SH-SY5Y (cell line): Measurements from ENCODE around the gene PYCR2.

ENCODE experiments used
- GATA2 ChIP-seq: IDR thresholded peaks from 2 replicates; pipeline ENCODE4 v1.6.1; 2011; ENCODE audit warnings: mild to moderate bottlenecking, low read depth, low read length
- GATA3 ChIP-seq: IDR thresholded peaks from 2 replicates; pipeline ENCODE4 v1.6.1; 2011; ENCODE audit warnings: low read depth, mild to moderate bottlenecking, low read length, moderate library complexity

The PYCR2 gene

DNA sequence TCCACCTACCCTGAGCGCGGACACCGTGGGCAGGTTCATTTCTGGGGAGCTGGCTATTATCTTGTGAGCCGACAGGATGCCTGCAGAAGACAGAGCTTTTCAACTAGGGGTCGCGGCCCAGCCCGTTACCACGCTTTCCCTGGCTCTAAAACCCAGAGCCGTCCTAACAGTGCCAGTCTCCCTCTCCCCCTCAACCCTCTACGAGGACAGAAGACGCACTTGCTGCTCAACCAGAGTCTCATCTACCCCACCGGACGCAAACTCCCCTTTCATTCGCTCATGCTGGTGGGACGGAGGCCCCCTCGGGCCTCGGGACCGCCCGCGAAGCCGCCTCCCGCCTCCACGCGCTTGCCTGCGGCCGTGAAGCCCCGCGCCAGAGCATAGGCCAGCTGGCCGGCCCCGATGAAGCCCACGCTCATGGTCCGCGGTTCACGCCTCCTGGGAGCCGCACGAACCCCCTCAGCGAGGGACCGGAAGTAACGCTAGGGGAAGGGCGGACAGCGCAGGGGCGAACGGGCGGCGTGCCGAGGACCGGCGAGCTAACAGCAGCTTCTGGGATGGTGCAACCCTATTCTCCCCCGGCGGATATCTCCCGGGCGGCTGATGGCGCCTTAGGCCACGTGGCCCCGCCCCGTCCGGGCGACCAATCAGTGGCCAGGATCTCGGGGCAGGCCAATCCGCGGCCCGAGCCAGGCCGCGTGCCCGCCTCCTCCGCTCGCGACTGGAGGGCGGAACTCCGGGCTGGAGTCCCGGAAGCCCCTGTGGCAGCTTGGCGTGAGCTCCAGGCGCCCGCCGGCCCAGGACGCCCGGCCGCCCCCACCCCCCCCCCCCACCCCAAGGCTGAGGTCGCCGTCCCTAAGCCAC lies at the start of gene PYCR2:
TSS of gene PYCR2 (minus strand) at position 559 of the 864 bp plus-strand sequence. CDS start at position 419, 140 bp downstream.
- TF ChIP-seq GATA2 (peak; percentile 54; the same call in 1 of the 2 replicates), GATA3 (no peak)

DNA sequence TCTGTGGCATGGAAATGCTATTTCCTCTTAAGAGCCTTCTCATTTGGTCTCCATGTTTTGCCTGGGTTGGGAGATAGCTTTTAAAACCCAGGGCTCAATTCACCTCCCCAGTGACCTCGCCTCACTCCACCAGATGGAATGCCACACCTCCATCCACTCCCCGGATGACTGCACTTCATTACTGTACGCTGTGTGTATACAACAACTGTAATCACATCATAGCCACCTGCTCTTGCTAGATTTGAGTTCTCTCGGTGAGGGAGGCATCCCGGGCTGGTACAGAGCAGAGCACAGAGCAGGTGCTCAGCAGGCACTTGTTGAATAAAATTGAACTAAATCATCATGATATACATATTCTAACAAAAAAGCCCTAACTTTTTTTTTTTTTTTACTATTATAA lies 49.1 kb upstream of the PYCR2 start:
- TF ChIP-seq GATA3 (no peak), GATA2 (no peak)

DNA sequence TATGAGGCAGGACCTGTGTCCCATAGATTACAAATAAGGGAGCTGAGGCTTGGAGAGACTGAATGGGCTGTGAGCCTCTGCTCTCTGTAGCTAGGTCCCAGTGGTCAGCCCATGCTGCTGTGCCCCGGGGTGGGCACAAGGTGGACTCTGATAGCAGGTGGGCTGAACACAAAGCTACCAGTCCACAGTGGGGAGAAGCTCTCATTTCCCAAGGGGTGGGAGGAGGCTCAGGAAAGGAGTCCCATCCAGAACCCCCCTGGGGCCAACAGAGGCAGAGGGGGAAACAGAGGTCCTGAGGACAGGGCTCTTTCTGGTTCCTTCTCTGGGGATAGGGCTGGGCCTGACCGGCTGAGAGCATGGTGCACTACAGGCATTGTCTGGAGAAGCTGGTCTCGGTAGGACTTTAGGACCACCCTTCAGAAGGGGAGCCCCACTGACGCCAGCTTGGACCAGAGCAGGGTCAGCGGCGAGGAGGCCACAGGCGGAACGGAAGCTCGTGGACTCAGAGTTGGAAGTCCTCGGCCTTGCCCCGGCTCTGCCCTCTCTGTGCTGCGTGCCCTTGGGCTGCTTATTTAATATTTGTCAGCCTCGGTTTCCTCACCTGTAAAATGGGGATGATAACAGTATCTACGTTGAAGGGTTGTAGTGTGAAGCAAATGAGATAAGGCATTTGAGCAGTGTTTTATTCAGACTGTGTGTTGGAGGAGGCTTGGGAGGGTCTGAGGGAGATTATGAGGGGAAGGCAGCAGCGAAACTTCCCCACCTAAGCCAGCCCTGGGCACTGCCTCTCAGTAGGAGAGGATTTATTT lies 48.5 kb upstream of the PYCR2 start:
- TF ChIP-seq GATA3: no peak
- no peak for TF ChIP-seq GATA2

DNA sequence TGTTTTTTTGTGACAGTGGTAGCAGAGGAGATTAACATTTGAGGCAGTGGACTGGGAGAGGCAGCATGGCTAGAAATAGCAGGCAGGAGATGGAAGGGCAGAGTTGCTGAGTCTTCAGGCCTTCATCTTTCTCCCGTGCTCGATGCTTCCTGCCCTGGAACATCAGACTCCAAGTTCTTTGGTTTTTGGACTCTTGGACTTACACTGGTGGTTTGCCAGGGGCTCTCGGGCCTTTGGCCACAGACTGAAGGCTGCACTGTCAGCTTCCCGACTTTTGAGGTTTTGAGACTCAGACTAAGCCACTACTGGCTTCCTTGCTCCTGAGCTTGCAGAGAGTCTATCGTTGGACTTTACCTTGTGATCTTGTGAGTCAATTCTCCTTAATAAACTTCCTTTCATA lies 41.2 kb upstream of the PYCR2 start:
- TF ChIP-seq GATA3: no peak
- no peak for TF ChIP-seq GATA2

DNA sequence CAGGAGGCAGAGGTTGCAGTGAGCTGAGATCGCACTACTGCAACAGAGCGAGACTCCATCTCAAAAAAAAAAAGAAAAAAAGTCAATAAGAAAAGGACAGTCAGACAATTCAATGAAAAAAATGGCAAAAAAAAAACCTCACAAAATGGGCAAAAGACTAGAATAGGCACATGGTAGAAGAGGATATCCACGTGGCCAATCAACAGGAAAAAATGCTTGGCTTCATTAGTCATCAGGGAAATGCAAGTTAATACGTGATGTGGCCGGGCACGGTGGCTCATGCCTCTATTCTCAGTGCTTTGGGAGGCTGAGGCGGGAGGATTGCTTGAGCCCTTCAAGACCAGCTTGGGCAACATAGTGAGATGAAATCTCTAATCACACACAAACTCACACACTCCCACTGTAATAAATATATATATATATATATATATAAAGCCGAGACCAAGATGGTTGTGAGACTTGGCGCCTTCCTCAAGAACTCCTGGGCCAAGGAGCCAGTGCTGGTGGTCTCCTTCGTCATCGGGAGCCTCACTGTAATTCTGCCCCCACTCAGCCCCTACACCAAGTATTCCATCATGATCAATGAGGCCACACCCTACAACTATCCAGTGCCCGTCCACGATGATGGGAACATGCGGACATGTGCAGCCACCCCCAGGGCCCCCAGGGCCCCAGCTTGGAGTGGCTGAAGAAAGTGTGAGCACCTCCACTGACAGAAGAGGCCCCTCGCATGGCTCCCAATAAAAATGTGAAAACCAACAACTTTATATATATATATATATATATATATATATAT lies 39.9 kb upstream of the PYCR2 start:
- TF ChIP-seq GATA2 (no peak), GATA3 (no peak)

DNA sequence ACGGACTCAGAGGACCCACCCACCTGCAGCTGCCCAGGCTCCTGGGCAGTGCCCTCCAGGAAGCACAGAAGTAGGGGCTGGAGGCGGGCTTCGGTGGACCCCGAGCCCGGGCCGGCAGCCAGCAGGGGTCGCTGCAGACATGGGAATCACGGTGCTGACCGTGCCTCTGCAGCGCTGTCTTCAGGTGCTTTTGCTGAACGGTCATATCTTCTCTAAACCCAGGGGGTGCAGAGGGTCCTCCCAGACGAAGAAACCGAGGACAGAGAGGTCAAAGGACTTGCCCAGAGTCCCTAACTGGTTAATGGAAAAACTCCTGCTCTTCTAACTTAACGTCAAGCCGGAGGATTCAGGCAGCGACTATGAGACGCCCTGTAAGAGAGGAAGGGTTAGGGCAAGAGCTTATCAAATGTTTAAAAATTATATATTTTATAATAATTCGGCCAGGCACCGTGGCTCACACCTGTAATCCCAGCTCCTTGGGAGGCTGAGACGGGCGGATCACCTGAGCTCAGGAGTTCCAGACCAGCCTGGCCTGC lies 38.5 kb upstream of the PYCR2 start:
- TF ChIP-seq GATA3 (no peak), GATA2 (no peak)

DNA sequence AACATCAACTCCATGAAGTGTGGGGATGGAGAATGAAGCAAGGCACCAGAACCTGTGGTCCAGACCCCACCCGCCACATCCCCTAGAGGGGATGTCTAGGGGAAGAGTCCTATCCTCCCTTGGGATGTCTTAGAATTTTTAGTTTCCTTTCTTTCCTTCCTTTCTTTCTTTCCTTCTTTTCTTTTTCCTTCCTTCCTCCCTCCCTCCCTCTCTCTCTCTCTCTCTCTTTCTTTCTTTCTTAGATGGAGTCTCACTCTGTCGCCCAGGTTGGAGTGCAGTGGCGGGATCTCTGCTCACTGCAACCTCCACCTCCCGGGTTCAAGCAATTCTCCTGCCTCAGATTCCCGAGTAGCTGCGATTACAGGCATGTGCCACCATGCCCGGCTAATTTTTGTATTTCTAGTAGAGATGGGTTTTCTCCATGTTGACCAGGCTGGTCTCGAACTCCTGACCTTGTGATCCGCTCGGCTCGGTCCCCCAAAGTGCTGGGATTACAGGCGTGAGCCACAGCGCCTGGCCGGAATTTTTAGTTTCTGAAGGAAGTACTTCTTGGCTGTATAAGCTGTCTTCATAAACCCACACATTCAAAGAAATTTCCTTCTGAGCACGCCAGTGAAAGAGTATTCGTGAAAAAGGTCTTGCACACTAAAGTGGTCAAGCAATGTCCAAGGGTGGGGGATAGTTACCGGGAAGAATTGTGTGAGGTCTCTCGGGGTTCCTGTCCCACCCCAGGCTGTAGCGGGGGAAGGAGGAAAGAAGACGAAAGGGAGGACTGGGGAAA lies 37.8 kb upstream of the PYCR2 start:
- TF ChIP-seq GATA3: no peak
- no peak for TF ChIP-seq GATA2

DNA sequence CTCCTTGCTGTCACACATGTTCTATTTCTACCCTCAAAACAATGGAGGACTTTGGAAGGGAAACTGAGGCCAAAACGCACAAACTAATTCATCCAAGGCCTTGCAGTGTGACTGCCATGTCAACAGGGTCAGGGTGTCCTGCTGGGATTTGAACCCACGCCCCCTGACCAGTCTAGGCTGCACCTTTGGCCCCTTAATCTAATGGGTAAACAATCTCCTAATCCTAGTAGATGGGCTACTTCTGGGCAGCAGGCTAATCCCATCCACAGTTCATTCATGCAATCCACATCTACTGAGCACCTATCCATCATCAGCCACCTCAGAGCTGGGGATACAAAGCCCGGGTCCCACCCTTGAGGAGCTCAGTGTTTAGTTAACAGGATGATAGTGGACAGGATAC lies 34.0 kb upstream of the PYCR2 start:
- TF ChIP-seq GATA3: no peak
- no peak for TF ChIP-seq GATA2

DNA sequence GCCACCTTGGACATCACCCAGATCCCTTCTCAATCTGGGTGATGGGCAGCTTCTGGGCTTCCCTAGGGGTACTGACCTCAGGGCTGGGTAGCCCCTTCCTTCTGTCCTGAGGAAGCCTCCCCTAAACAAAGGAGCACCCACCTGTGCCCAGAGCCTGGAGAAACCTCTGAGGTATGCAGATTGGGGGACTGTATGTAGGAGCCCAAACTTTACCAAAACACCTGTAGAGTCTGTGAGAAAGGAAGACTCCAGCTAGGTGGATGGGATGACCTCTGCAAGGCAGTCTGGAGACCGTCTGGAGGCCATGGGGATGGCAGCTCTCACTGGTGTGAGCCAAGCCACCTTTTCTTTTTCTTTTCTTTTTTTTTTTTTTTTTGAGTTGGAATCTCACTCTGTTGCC lies 30.7 kb upstream of the PYCR2 start:
- TF ChIP-seq GATA2: no peak
- TF ChIP-seq GATA3: no peak

DNA sequence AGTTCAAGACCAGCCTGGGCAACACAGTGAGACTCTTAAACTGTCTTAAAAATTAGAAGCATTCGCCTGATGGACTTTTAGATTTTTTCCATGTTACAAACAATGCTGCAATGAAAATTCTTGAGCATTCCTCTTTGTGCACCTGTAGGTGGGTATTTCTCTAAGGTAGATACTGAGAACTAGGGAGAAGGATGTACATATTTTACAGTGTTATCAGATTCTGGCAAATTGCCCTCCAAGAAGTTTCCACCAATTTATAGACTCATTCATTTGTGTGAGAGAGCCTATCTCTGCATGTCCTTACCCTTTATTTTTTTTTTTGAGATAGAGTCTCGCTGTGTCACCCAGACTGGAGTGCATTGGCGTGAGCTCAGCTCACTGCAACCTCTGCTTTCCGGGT lies 29.3 kb upstream of the PYCR2 start:
- TF ChIP-seq GATA3: no peak
- TF ChIP-seq GATA2: no peak

DNA sequence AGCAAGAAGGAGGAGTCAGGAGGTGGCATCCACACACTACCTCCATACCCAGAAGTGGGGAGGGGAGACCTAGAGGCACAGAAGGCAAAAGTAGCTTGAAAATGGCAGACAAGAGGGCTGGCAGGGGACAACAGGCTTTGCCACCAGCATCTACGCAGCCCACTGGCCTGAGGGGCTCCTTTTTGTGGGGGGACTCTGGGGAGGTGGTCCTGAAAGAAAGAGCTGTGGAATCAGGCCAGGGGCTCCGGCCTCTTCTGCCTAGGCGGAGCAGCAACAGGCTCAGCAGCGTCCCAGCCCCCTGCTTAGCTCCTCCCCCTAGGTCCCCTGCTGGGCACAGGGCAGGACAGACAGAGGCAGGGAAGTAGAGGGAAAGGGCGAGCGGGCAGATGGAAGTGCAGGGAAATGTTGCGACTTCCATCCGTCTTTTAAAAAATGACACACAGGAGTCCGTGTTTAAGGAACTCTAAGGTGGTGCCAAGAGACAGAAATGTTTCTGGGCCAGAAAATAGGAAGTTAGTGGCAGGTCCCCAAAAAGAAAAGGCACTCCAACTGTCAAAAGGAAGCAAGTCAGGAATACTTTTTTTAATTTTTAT lies 27.0 kb upstream of the PYCR2 start:
- TF ChIP-seq GATA2 (no peak), GATA3 (no peak)

DNA sequence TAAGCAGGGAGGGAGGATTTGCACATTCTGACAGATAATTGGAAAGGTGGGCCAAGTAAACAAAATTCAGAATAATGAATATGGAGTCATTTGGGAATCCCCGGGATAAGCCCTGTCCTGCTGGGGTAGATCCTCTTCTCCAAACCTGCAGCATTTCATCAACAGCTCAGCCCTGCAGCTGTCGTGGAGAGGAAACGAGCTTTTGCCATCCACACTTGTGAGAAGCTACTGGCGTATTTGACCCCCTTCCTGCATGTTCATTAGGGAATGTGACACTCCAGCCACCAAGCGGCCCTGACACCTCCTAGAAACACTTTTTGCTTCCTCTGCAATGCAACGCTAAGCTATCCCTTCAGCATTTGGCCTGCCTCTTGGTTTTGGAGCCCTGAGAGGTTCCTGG lies 25.0 kb upstream of the PYCR2 start:
- no peak for TF ChIP-seq GATA3
- TF ChIP-seq GATA2: no peak

DNA sequence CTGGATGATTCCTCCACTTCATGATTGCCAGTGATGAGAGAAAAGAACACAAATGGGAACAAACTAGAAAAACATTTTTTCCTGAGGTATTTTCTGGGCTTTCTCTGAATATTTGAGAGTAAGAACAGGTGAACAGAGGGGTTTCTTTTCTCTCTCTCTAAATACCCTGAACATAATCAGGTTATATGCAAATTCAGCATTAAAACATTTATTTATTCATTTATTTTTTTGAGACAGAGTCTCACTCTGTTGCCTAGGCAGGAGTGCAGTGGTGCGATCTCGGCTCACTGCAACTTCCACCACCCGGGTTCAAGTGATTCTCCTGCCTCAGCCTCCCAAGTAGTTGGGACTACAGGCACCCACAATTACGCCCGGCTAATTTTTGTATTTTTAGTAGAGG lies 22.8 kb upstream of the PYCR2 start:
- TF ChIP-seq GATA3 (no peak), GATA2 (no peak)
